GM13976 (cell line): ENCODE data around the gene KRT27.

ENCODE experiments used
- DNase-seq: peaks from one replicate; pipeline ENCODE4 v3.0.0; 2012; ENCODE audit warnings: low spot score
- in situ Hi-C: fragments of 300-500 bp; cut with MboI; formaldehyde crosslinking; loops from one replicate; pipeline ENCODE4 v1.12.0; 2022; ENCODE audit warnings: low sequenced_read_pairs, mixed read lengths, inconsistent platforms; ENCODE audit not compliant: unreplicated experiment
- TF ChIP-seq, protein P1 (sequence below): IDR thresholded peaks from 2 replicates; pipeline ENCODE4 v1.5.1; 2012; ENCODE audit warnings: borderline replicate concordance, mild to moderate bottlenecking; ENCODE audit not compliant: insufficient read depth; ENCODE audit errors: extremely low read depth, missing control alignments, control extremely low read depth

KRT27 gene

DNA sequence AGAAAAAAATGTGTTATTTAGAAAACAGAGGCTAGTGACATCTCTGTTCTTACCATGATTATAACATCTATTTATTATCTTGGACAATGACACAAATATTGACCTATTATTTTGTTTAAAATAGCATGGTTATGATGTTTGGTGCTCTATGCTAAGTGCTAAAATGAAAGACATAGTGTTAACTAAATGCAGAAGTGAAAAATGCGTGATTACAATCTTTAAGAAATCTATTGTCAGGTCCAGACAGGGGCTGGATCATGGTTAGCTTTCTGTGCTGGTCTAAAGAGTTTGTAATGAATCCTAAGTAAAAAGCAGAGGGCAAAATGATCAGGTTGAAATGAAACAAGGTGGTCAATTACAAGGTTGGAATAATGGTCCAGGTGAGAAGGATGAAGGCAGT is 18.0 kb upstream of the KRT27 start:
- in situ Hi-C loops, result no loop called here
- no peak for DNase-seq
- TF ChIP-seq, protein P1, sequence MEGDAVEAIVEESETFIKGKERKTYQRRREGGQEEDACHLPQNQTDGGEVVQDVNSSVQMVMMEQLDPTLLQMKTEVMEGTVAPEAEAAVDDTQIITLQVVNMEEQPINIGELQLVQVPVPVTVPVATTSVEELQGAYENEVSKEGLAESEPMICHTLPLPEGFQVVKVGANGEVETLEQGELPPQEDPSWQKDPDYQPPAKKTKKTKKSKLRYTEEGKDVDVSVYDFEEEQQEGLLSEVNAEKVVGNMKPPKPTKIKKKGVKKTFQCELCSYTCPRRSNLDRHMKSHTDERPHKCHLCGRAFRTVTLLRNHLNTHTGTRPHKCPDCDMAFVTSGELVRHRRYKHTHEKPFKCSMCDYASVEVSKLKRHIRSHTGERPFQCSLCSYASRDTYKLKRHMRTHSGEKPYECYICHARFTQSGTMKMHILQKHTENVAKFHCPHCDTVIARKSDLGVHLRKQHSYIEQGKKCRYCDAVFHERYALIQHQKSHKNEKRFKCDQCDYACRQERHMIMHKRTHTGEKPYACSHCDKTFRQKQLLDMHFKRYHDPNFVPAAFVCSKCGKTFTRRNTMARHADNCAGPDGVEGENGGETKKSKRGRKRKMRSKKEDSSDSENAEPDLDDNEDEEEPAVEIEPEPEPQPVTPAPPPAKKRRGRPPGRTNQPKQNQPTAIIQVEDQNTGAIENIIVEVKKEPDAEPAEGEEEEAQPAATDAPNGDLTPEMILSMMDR, result no peak

DNA sequence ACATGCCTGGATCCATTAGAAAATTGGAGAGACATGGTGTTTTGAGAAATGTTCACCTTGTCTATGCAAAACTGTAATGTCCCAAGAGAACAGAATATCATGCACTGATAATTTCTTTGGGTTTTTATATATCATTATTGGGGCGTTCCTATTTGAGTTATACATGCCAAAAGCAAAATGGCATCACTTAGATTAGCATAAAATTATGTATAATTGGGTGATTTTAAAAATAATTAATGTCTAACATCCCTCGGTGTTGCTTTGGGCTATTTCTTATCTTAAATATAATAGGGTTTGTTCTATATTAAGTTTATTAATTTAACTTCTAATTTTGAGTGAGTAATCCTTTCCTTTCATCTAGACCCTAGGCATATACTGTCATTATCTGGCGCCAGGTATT is 17.5 kb upstream of the KRT27 start, which contains the start of gene KRT28:
Gene KRT28 (minus strand): TSS at position 101 of the 400 bp plus-strand sequence. CDS start 66 bp downstream, at position 35.
- no peak for DNase-seq
- in situ Hi-C loops, result loop anchor here (10.0 kb wide), 1 partner anchor 175 kb away; no protein-coding TSS in a partner anchor

DNA sequence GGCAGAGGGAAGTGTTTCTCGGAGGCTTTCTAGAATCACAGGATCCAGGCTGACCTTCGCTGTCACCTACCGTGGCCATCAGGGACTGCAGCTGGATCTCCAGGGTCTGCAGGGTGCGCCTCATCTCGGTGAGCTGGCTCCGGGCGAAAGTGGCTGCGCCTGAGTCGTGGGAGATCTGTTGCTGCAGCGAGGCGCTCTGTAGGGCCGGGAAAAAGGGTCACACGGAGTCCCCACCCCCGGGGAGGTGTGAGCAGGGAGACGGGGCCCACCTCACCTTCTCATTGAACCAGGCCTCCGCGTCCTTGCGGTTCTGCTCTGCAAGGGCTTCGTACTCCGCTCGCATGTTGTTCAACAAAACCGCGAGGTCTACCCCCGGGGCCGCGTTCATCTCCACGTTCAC is 14.5 kb upstream of the KRT27 start:
- in situ Hi-C loops, result loop anchor here (10.0 kb wide), 1 partner anchor 172 kb away; no protein-coding TSS in a partner anchor
- TF ChIP-seq, protein P1, result no peak
- no peak for DNase-seq

More for the DNA sequence above, 17.5 kb upstream of the KRT27 start, which contains the start of gene KRT28:
- TF ChIP-seq, protein P1, result no peak

DNA sequence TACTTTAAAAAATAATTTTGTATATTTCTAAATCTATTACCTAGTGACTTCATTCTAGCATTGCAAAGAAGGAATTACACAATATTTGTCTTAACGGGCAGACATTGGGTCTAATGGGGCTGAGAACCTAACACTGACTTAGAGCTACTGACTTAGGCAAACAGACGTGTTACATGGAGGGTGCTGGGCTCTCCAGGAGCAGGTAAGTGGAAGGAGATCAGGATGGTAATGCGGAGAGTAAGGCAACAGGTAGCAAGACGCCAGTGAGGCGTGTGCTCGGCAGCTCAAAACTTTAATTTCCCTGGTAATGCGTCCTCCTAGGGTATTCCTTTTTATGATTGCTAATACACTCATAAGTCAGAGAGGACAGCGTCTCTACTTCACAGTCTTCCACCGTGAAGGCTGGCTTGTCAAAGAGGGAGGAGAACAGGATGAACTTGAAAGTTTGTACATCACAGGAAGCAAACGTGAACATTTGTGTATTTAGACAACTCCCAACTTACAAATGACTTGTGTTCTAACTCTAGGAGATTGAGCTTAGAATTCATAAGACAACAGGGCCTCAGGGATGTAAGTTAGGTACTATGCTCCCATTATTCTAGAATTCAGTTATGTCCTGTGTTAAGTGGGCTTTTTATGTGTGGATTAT is 12.8 kb upstream of the KRT27 start:
- in situ Hi-C loops, result loop anchor here (10.0 kb wide), 1 partner anchor 170 kb away; no protein-coding TSS in a partner anchor
- no peak for DNase-seq
- TF ChIP-seq, protein P1, result no peak

DNA sequence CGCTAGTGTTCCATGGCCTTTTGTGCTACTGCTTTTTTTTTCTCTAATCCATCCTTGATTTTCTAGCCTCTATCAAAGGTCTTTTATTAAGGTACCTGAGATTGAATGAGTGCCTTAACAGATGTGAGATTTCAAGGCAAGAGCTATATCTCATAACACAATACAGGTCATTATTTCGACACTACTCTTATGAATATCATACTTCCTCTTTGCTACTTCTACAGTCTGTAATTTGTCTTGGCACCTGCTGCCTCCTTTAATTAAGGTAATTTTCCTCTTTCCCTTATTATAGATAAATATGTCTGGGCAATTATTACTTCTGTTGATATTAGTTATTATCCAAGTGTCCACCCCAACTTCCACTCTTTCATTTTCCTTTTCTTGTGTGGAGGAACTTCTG is 12.1 kb upstream of the KRT27 start:
- no peak for DNase-seq
- TF ChIP-seq, protein P1, result no peak
- in situ Hi-C loops, result loop anchor here (10.0 kb wide), 1 partner anchor 170 kb away; no protein-coding TSS in a partner anchor

DNA sequence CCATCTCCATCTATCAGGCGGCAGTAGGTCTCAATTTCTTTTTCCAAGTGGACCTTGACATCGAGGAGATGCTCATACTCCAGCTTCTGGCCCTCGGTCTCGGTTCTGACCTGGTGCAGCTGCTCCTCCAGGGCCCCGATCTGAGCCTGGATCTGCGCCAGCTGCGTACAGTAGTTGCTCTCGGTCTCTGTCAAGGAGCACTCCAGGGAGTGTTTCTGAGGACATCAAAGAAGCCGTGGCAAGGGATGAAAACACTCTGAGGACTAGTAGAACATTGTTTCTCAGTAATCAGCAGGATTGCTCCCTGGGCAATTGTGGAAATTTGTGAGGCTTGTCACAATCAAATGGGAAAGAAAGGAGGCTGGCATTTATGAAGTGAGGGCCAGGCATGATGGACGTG is 11.5 kb upstream of the KRT27 start:
- in situ Hi-C loops, result loop anchor here (10.0 kb wide), 1 partner anchor 169 kb away; no protein-coding TSS in a partner anchor
- TF ChIP-seq, protein P1, result no peak
- no peak for DNase-seq
